Gastroesophageal sphincter (tissue), 4 donors: ENCODE data around the gene RUNX3. TPM values are rescaled to one million over a fixed set of nuclear protein-coding genes. Genes with fewer than 3 reads are reported as not detected.

Source experiments
- ATAC-seq: fragments of 150-250 bp; one replicate; pipeline ENCODE4 v1.9.1; 2016; ENCODE audit warnings: mild to moderate bottlenecking, moderate library complexity
- H3K27ac ChIP-seq, 4 donors: fragments of 200-600 bp; sonication (generic) in 3 of 4; 1 replicate in 3 of 4; 2 replicates in 1 of 4; pipeline ENCODE4 v1.5.1; 2016 to 2019
- H3K27me3 ChIP-seq: fragments of 200-600 bp; sonication (generic); one replicate; pipeline ENCODE4 v1.5.1; 2019
- H3K36me3 ChIP-seq, 2 donors: fragments of 200-600 bp; sonication (generic); one replicate each; pipeline ENCODE4 v1.5.1; 2019; ENCODE audit warnings: control low read depth in 1 of 2
- H3K4me1 ChIP-seq, 3 donors: fragments of 200-600 bp; sonication (generic); 1 replicate in 2 of 3; 2 replicates in 1 of 3; pipeline ENCODE4 v1.5.1; 2016 to 2019; ENCODE audit warnings: control low read depth in 2 of 3
- H3K4me3 ChIP-seq, 2 donors: fragments of 200-600 bp; sonication (generic); one replicate each; pipeline ENCODE4 v1.5.1; 2019; ENCODE audit warnings: mild to moderate bottlenecking in 1 of 2, moderate library complexity in 1 of 2
- H3K9me3 ChIP-seq, 3 donors: fragments of 200-600 bp; sonication (generic); one replicate each; pipeline ENCODE4 v1.5.1; 2017 to 2019; ENCODE audit warnings: control low read depth in 2 of 3
- CTCF ChIP-seq, 4 experiments: fragments of 200-600 bp in 2 of 4; fragments of 450-650 bp in 2 of 4; sonication (generic) in 1 of 4; IDR thresholded peaks; one replicate each; pipeline ENCODE4 v1.5.1; 2017 to 2019; ENCODE audit warnings: antibody characterized with exemption in 4 of 4, mild to moderate bottlenecking in 2 of 4, moderate library complexity in 2 of 4
- EP300 ChIP-seq: sonication (generic); formaldehyde crosslinking; IDR thresholded peaks from one replicate; pipeline ENCODE4 v1.6.1; 2017; ENCODE audit warnings: antibody characterized with exemption, mild to moderate bottlenecking
- POLR2A ChIP-seq, 2 donors: fragments of 450-650 bp; IDR thresholded peaks; one replicate each; pipeline ENCODE4 v1.6.1; 2017; ENCODE audit warnings: antibody characterized with exemption in 2 of 2, mild to moderate bottlenecking in 2 of 2, moderate library complexity in 1 of 2
- POLR2AphosphoS5 ChIP-seq: sonication (generic); formaldehyde crosslinking; IDR thresholded peaks from one replicate; pipeline ENCODE4 v1.6.1; 2017; ENCODE audit warnings: antibody characterized with exemption
- WGBS, 2 donors: methylation state at CpG; one replicate each; pipeline ENCODE4 v1.1.5; 2018; ENCODE audit warnings: low coverage in 1 of 2; 5-methylcytosine and 5-hydroxymethylcytosine counted together
- total RNA-seq, 4 donors: library from RNA; depleted of rRNA; stranded (reverse); fragments of >200 nt; gene quantifications; one replicate each; pipeline ENCODE4 v1.1.0, GENCODE V29; 2016

RUNX3 gene
- total RNA-seq, 4 donors from 2014 or later = 0.62 to 2.0 (median 1.3) TPM

- Histone ChIP-seq H3K4me1 (no peaks in the 10 kb centered on the region), H3K27me3 (peaks cover 14% of the 10 kb centered on the region), H3K4me3 (no peak overlapping the region), H3K36me3 (no peaks in the 10 kb centered on the region), H3K27ac (no peak overlapping the region), H3K9me3 (peaks cover 0 to 8% (median 0%) of the 10 kb centered on the region in 3 donors)
- no CpG with 5 or more reads among the region's 4 CpGs for WGBS, 2 donors
- TF ChIP-seq CTCF (IDR thresholded peaks at IDR 0.05) (no peak), POLR2AphosphoS5 (no peak), EP300 (no peak), POLR2A (IDR thresholded peaks at IDR 0.05) (no peak)
- ATAC-seq = no peak
Measured at GRCh38 chr1:24941564-24941963, 11.5 kb upstream of the RUNX3 start.

GRCh38 chr1:24940231-24940630, 10.2 kb upstream of the RUNX3 start:
- no peak for ATAC-seq
- H3K4me1 ChIP-seq = no peaks in the 10 kb centered on the region
- WGBS, 2 donors = 83 to 100% methylated on average over 4 to 7 of the region's 7 CpGs
- H3K4me3 ChIP-seq = no peak overlapping the region
- no peaks in the 10 kb centered on the region for H3K36me3 ChIP-seq
- TF ChIP-seq POLR2A (IDR thresholded peaks at IDR 0.05) = no peak
- TF ChIP-seq EP300 = no peak
- TF ChIP-seq POLR2AphosphoS5 = no peak
- no peak for TF ChIP-seq CTCF (IDR thresholded peaks at IDR 0.05)
- peaks cover 23% of the 10 kb centered on the region for H3K27me3 ChIP-seq
- H3K27ac ChIP-seq = no peak overlapping the region
- H3K9me3 ChIP-seq = peaks cover 0 to 8% (median 0%) of the 10 kb centered on the region in 3 donors

- no peak for ATAC-seq
- no peaks in the 10 kb centered on the region for H3K4me1 ChIP-seq
- no peak overlapping the region for H3K4me3 ChIP-seq
- no peak overlapping the region for H3K27ac ChIP-seq
- TF ChIP-seq CTCF (IDR thresholded peaks at IDR 0.05) (no peak), POLR2A (IDR thresholded peaks at IDR 0.05) (no peak), POLR2AphosphoS5 (no peak), EP300 (no peak)
- peaks cover 0 to 8% (median 0%) of the 10 kb centered on the region in 3 donors for H3K9me3 ChIP-seq
- WGBS, 2 donors = 86% methylated on average over 1 of the region's 4 CpGs; no CpG with 5 or more reads in 1 of the 2 donors
- H3K27me3 ChIP-seq = peaks cover 28% of the 10 kb centered on the region
- no peaks in the 10 kb centered on the region for H3K36me3 ChIP-seq
Measured at GRCh38 chr1:24939675-24940193, 9.7 kb upstream of the RUNX3 start.

GRCh38 chr1:24939040-24939674, 9.1 kb upstream of the RUNX3 start:
- WGBS, 2 donors = 89 to 90% methylated on average over 1 to 3 of the region's 6 CpGs
- Histone ChIP-seq H3K27ac (no peak overlapping the region), H3K4me3 (no peak overlapping the region), H3K4me1 (no peaks in the 10 kb centered on the region), H3K27me3 (peaks cover 34% of the 10 kb centered on the region), H3K36me3 (no peaks in the 10 kb centered on the region), H3K9me3 (peaks cover 0 to 8% (median 0%) of the 10 kb centered on the region in 3 donors)
- ATAC-seq = no peak
- TF ChIP-seq EP300 = no peak
- no peak for TF ChIP-seq POLR2A (IDR thresholded peaks at IDR 0.05)
- TF ChIP-seq POLR2AphosphoS5 = no peak
- no peak for TF ChIP-seq CTCF (IDR thresholded peaks at IDR 0.05)

- H3K27ac ChIP-seq = no peak overlapping the region
- no peak for ATAC-seq
- TF ChIP-seq CTCF (IDR thresholded peaks at IDR 0.05) (no peak), EP300 (no peak), POLR2A (IDR thresholded peaks at IDR 0.05) (no peak), POLR2AphosphoS5 (no peak)
- H3K9me3 ChIP-seq = peaks cover 0 to 8% (median 0%) of the 10 kb centered on the region in 3 donors
- H3K4me1 ChIP-seq = no peaks in the 10 kb centered on the region
- WGBS, 2 donors = 100% methylated on average over 2 of the region's 7 CpGs; no CpG with 5 or more reads in 1 of the 2 donors
- no peaks in the 10 kb centered on the region for H3K36me3 ChIP-seq
- H3K27me3 ChIP-seq = peaks cover 41% of the 10 kb centered on the region
- H3K4me3 ChIP-seq = no peak overlapping the region
Measured at GRCh38 chr1:24938276-24938675, 8.2 kb upstream of the RUNX3 start.
